ENCODE results near the gene PRKD1. TPM values are rescaled to one million over a fixed set of nuclear protein-coding genes. Genes with fewer than 3 reads are reported as not detected.

PRKD1 gene
- 4.0 TPM for total RNA-seq
- long read RNA-seq, partial matches to known transcripts: 0 of 1 reads
- long read RNA-seq, other reads (novel, unspliced or antisense): 1 of 1 reads

DNA sequence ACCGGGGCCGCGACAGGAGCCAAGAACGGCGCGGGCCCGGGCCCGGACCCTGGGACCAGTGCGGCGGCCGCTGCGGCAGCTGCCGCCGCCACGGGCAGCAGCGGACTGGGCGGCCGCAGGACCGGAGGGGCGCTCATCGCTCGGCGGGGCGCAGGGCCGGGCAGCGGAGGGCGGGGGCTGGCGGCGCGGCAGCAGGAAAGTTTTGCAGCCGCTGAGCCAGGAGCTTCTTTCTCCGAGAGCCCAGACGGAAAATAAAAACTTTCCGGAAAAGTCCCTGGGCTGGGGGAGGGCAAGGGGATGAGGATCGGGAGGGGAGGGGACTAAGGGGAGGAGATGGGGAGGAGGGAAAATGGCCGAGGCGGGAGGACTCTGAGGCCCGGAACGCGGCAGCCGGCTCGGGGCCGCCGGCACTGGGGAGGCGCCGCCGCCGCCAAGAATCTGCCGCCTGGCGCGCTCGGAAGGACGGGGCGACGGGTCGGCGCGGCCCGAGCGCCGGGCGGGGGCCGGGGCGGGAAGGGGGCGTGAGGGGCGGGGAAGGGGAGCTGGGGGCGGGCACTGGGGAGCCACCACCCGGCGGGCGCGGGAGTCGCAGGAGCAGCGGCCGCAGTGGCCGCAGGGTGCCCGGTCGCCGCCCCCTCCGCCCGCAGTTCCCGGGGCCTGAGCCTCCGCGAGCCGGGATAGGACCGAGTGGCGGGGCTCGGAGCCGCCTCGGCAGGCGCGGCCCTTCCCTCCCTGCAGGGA, at the start of gene PRKD1:
TSS of gene PRKD1 (minus strand) at position 472 of the 741 bp plus-strand sequence.
- ATAC-seq (ENCODE audit: poor library complexity) (peak; percentile 92), DNase-seq (peak; percentile 74)
- intact Hi-C loops (cut with DNase I): loop anchor here (10.0 kb wide), 1 partner anchor 213 kb away; no protein-coding TSS in a partner anchor

DNA sequence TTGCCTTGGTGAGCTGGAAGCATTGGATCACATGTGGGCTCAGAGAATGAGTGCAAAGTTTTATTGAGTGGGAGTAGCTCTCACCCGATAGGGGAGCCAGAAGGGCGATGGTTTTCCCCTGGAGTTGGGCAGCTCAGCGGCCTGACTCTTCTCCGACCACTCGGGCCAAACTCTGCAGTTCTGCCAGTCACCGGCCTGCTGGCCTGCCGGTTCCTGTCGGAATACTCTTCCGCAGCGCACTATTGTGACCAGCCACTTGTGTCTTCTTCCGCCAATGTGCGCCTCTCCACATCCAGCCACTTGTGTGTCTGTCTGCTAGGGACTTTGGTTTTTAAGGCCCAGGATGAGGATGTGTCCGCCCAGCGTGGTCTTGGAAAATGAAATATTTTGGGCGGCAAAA, 43.5 kb upstream of the PRKD1 start:
- ATAC-seq (ENCODE audit: poor library complexity): no peak
- intact Hi-C loops (cut with DNase I): no loop called here
- no peak for DNase-seq

GRCh38 chr14:29955087-29955486, 27.4 kb upstream of the PRKD1 start:
- no peak for ATAC-seq (ENCODE audit: poor library complexity)
- intact Hi-C loops (cut with DNase I): no loop called here
- no peak for DNase-seq

- ATAC-seq (ENCODE audit: poor library complexity): no peak
- no peak for DNase-seq
- intact Hi-C loops (cut with DNase I): no loop called here
These were observed 25.9 kb upstream of the PRKD1 start for GRCh38 chr14:29953501-29953900.

GRCh38 chr14:29944091-29944490, 16.4 kb upstream of the PRKD1 start:
- ATAC-seq (ENCODE audit: poor library complexity) (no peak), DNase-seq (no peak)
- intact Hi-C loops (cut with DNase I): no loop called here

DNA sequence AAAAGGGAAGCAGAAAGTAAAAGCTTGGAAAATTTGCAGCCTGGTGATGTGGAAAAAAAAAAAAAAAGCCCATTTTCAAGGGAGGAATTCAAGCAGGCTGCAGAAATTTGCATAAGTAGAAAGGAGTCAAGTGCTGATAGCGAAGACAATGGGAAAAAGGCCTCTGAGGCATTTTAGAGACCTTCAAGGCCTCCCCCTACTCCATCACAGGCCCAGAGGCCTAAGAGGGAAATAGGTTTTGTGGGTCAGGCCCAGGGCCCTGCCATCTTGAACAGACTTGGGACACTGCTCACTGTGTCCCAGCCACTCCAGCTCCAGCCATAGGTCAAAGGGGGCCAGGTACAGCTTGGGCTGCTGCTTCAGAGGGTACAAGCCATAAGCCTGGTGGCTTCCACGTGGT, 13.8 kb upstream of the PRKD1 start:
- intact Hi-C loops (cut with DNase I): no loop called here
- ATAC-seq (ENCODE audit: poor library complexity) (no peak), DNase-seq (no peak)

- intact Hi-C loops (cut with DNase I): no loop called here
- DNase-seq: no peak
These were observed 12.8 kb upstream of the PRKD1 start for GRCh38 chr14:29940482-29940881.

DNA sequence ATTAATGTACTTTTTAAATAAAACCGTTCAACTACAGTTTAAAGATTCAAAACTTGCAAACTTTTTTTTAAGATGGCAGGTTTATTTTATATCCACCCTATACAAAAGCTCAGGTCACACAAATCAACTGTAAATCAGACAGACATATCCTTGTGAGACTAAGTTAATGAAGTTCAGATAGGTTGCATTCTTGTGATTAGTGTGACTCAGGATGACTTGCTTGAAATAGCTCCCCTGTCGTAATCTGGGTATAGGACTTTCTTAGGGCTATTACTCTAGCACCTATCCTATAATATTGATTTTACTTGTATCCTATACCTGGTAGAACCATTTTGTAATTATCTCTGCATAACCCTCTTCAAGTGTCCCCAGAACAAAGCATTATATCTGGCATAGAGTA, 9.5 kb upstream of the PRKD1 start:
- DNase-seq: no peak
- intact Hi-C loops (cut with DNase I): no loop called here
- no peak for ATAC-seq (ENCODE audit: poor library complexity)

More at GRCh38 chr14:29940482-29940881, 12.8 kb upstream of the PRKD1 start:
- ATAC-seq (ENCODE audit: poor library complexity): no peak

DNA sequence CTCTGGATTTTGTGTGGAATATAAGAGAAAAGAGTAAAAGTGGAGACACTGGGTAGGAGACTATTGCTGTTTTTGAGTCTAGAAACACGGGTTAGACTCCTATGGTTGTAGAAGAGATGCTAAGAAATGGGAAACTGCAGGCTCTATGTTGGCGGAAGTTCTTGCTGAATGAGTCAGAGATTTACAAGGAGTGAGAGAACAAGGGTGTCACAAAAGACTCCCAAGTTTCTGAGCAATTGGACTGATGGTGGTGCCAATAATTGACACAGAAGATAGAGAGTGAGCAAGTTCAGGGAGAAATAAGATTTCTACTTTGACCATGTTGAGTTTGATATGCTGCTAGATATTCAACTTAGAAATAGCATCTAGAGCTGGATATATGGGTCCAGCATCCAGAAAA, 2.6 kb upstream of the PRKD1 start:
- DNase-seq: no peak
- no peak for ATAC-seq (ENCODE audit: poor library complexity)

DNA sequence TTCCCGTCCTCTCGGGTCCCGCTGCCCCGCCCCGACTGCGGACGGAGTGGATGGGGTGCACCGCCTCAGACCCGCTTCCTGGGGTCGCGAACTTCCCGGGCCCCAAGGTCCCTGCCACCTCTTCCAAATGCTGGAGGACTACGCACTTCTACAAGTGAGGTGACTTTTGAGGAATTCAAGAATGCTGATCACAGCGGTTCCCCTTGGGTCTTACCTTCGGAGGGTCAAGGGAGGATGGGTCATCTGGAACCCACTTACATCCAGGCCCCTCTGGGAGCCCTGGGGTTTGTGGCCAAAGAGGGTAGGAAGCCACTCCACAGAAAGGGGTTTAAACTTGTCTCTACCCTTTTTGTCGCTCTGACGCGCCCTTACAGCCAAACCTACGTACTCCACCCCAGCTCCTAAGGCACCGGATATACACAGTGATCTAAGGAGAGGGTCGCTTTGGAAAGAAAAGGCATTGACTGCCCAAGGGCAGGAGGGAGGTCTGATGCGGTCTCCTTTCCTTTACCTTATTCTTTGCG, 532 bp upstream of the PRKD1 start:
- ATAC-seq (ENCODE audit: poor library complexity): no peak
- no peak for DNase-seq
- intact Hi-C loops (cut with DNase I): loop anchor here (10.0 kb wide), 1 partner anchor 213 kb away; no protein-coding TSS in a partner anchor

More for the DNA sequence above, 2.6 kb upstream of the PRKD1 start:
- intact Hi-C loops (cut with DNase I): no loop called here

- intact Hi-C loops (cut with DNase I): loop anchor here (10.0 kb wide), 1 partner anchor 212 kb away; no protein-coding TSS in a partner anchor
- peak; percentile 74 for DNase-seq
- peak; percentile 73 for ATAC-seq (ENCODE audit: poor library complexity)
These were observed 809 bp downstream of the PRKD1 start for GRCh38 chr14:29926701-29927375.

DNA sequence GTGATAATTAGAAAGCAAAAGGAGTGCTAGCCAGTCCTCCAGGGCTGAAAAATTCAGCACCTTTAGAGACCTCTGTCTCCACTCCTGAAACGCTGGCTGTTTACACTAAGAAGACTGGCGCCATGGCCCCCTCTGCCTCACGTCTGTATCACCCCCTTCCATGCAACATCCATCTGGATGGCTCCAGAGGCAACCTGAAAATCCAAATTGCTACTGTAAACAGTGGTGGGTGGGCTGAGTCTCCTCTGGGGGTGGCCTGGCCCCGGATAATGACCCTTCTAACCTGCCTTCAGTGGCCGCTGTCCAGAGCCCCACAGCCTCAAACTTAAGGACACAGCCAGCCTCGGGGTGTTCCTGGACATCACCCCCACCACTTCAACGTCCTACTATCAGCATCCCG, 1.4 kb downstream of the PRKD1 start:
- DNase-seq: no peak
- intact Hi-C loops (cut with DNase I): loop anchor here (10.0 kb wide), 1 partner anchor 211 kb away; no protein-coding TSS in a partner anchor
- no peak for ATAC-seq (ENCODE audit: poor library complexity)

GRCh38 chr14:29925736-29926135, 1.9 kb downstream of the PRKD1 start:
- ATAC-seq (ENCODE audit: poor library complexity) (no peak), DNase-seq (no peak)
- intact Hi-C loops (cut with DNase I): loop anchor here (10.0 kb wide), 1 partner anchor 211 kb away; no protein-coding TSS in a partner anchor

- ATAC-seq (ENCODE audit: poor library complexity) (no peak), DNase-seq (no peak)
- intact Hi-C loops (cut with DNase I): loop anchor here (10.0 kb wide), 1 partner anchor 210 kb away; no protein-coding TSS in a partner anchor
These were observed 2.4 kb downstream of the PRKD1 start for GRCh38 chr14:29925101-29925722.

DNA sequence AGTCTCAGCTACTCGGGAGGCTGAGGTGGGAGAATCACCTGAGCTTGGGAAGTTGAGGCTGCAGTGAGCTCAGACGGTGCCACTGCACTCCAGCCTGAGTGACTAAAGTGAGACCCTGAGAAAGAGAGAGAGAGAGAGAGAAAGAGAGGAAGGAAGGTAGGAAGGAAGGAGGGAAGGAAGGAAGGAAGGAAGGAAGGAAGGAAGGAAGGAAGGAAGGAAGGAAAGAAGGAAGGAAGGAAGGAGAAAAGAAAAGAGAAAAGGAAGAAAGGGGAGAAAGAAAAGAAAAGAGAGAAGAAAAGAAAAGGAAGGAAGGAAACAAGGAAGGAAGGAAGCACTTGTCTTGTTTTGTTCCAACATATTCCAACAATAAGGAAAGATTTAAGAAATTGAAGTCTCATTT, 7.8 kb downstream of the PRKD1 start:
- no peak for ATAC-seq (ENCODE audit: poor library complexity)
- intact Hi-C loops (cut with DNase I): loop anchor here (10.0 kb wide), 1 partner anchor 205 kb away; no protein-coding TSS in a partner anchor
- DNase-seq: no peak

DNA sequence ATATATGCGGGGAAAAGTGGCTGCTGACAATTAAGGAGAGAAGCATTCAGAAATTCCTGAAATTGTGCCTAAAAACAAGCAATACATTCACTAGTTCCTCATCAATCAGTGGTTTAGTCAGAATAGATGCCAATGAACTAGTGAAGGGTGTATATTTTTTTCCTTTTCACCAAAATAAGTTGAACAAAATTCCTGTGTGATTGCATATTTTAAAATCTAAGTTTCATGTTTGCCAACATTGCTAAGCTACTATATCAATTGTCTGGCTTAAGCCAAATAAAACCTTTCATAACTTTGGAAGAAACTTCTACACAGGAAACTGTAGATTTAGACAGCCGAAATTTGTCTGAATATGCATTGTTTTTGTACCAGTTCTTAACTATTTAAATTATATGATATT, 8.7 kb downstream of the PRKD1 start:
- intact Hi-C loops (cut with DNase I): no loop called here
- ATAC-seq (ENCODE audit: poor library complexity): no peak
- no peak for DNase-seq

DNA sequence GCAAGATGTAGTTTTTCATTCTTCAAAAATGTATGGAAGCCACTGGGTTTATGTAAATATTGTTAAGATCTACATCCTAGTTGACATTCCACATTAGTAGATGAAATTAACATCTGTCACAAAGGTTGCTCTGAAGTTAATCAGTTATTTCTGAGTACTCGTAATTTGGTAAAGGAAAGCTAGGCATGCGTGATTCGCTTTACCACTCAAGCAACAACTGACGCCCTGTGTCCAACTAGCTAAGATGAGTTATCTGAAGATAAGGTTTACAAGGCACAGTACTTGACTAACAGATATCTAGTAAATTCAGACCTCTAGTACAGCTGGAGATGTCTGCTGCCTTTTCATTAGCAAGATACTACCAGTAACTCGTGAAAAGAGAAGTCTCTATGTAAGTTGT, 14.1 kb downstream of the PRKD1 start:
- no peak for ATAC-seq (ENCODE audit: poor library complexity)
- intact Hi-C loops (cut with DNase I): no loop called here
- DNase-seq: no peak

DNA sequence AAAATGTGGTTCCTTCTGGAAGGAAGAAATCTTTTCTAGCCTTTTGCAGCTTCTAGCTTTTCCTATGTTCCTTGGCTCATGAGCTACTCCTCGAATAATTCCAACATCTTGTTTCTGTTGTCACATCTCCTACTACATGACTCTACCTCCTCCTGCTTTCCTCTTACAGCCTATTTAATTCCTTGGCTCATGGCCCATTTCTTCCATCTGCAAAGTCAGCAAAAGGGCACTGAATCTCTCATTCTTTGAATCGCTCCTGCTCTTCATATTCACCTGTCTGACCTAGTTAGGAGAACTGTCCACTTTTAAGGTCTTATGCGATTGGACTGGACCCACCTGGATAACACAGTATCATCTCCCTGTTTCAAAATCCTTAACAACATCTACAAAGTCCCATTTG, 15.8 kb downstream of the PRKD1 start:
- DNase-seq: no peak
- intact Hi-C loops (cut with DNase I): no loop called here
- no peak for ATAC-seq (ENCODE audit: poor library complexity)
